ENCODE measurements around the gene PRDM7. TPM values are rescaled to one million over a fixed set of nuclear protein-coding genes. Genes with fewer than 3 reads are reported as not detected.

PRDM7 gene
- total RNA-seq, 1 experiment from 2014 or later = not detected

DNA sequence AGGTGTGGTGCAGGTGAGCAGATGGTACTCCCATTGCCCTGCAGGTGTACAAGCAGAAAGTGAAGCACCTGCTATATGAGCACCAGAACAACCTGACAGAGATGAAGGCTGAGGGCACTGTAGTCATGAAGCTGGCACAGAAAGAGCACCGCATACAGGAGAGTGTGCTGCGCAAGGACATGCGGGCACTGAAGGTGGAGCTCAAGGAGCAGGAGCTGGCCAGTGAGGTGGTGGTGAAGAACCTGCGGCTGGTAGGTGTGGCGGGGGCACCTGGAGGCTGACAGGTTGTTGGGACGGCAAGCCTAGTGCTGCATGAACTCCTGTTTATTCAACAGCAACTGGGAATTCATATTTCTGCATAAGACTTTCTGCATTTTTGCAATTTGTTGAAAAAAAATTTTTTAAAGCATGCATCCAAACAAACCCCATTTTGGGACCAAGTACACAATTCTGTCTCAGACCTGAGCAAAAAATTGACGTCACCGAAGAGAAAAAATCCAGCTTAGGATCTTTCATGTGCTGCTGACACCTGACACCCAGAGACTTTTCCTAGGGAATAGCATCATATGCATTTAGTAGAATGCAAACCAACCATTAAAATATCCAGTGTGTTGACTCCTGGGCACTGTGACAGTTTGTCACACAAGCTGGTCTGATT lies 44.3 kb downstream of the PRDM7 start:
- intact Hi-C loops (cut with micrococcal nuclease; ENCODE audit: unreplicated experiment) = no loop called here
- Histone ChIP-seq H3K9me3 (ENCODE audit: low read depth, low read length, poor library complexity, severe bottlenecking) (no peaks in the 10 kb centered on the region), H3K27me3 (replicated peaks; ENCODE audit: insufficient read depth, low read depth, low read length, poor library complexity) (no peaks in the 10 kb centered on the region), H3K4me3 (ENCODE audit: low read depth, low read length, poor library complexity, severe bottlenecking) (no peak overlapping the region), H3K36me3 (ENCODE audit: insufficient read depth, low read length, poor library complexity, severe bottlenecking) (peaks cover 29% of the 10 kb centered on the region), H3K4me1 (ENCODE audit: insufficient read depth, low read length, poor library complexity, severe bottlenecking) (no peaks in the 10 kb centered on the region), H3K27ac (ENCODE audit: low read depth, low read length, poor library complexity, severe bottlenecking) (no peak overlapping the region)
- POLR2A ChIA-PET (ENCODE audit: low non-redundant PET) = no interaction called here
- TF ChIP-seq, protein P1, sequence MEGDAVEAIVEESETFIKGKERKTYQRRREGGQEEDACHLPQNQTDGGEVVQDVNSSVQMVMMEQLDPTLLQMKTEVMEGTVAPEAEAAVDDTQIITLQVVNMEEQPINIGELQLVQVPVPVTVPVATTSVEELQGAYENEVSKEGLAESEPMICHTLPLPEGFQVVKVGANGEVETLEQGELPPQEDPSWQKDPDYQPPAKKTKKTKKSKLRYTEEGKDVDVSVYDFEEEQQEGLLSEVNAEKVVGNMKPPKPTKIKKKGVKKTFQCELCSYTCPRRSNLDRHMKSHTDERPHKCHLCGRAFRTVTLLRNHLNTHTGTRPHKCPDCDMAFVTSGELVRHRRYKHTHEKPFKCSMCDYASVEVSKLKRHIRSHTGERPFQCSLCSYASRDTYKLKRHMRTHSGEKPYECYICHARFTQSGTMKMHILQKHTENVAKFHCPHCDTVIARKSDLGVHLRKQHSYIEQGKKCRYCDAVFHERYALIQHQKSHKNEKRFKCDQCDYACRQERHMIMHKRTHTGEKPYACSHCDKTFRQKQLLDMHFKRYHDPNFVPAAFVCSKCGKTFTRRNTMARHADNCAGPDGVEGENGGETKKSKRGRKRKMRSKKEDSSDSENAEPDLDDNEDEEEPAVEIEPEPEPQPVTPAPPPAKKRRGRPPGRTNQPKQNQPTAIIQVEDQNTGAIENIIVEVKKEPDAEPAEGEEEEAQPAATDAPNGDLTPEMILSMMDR (conservative IDR thresholded peaks at IDR 0.05; ENCODE audit: low read depth, low read length) = no peak
- peak; percentile 65 for DNase-seq (ENCODE audit: low spot score)
- CTCF ChIA-PET = no interaction called here
- BruUV-seq (replicated peaks) = no TSS peak

- intact Hi-C loops (cut with micrococcal nuclease; ENCODE audit: unreplicated experiment) = no loop called here
- Histone ChIP-seq H3K4me1 (ENCODE audit: insufficient read depth, low read length, poor library complexity, severe bottlenecking) (no peaks in the 10 kb centered on the region), H3K36me3 (ENCODE audit: insufficient read depth, low read length, poor library complexity, severe bottlenecking) (peaks cover 22% of the 10 kb centered on the region), H3K4me3 (ENCODE audit: low read depth, low read length, poor library complexity, severe bottlenecking) (no peak overlapping the region), H3K9me3 (ENCODE audit: low read depth, low read length, poor library complexity, severe bottlenecking) (no peaks in the 10 kb centered on the region), H3K27ac (ENCODE audit: low read depth, low read length, poor library complexity, severe bottlenecking) (no peak overlapping the region), H3K27me3 (replicated peaks; ENCODE audit: insufficient read depth, low read depth, low read length, poor library complexity) (no peaks in the 10 kb centered on the region)
- ChIA-PET POLR2A (ENCODE audit: low non-redundant PET) (no interaction called here), CTCF (no interaction called here)
- TF ChIP-seq, protein P1 (conservative IDR thresholded peaks at IDR 0.05; ENCODE audit: low read depth, low read length) = no peak
- no peak for TF ChIP-seq EZH2 (IDR thresholded peaks at IDR 0.05; ENCODE audit: borderline replicate concordance, low read depth, low read length, poor library complexity, severe bottlenecking)
- BruUV-seq (replicated peaks) = no TSS peak
- peak; percentile 41 for DNase-seq (ENCODE audit: low spot score)
Measured at GRCh38 chr16:90031931-90032673, 45.0 kb downstream of the PRDM7 start.

DNA sequence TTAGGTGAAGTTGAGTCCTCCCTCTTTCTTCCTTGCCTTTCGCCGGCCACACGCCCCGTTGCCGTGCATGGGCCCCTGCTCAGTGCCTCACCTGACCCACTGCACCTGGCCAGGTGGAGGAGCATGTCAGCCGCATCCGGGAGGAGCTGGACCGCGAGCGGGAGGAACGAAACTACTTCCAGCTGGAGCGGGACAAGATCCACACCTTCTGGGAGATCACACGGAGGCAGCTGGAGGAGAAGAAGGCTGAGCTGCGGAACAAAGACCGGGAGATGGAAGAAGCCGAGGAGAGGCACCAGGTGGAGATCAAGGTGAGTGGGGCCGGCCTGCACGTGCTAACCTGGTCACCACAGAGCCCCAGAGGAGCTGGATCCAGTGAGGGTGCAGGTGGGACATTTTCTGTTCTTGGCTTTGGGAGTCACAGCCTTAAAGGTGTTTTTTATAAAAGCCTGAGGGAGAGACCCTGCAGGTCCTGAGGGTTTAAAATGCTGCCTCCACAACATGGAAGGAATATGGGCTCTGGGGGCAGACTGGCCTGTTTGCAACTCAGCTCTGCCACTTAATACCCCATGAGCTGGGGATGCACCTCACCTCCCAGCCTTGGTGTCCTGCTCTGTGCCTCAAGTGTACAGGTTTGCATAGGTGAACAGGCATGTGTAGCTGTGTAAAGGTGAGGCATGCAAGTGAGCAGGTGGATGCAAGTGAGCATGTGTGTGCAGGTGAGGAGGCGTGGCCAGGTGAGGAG lies 45.8 kb downstream of the PRDM7 start:
- H3K4me1 ChIP-seq (ENCODE audit: insufficient read depth, low read length, poor library complexity, severe bottlenecking) = no peaks in the 10 kb centered on the region
- no peak for TF ChIP-seq EZH2 (IDR thresholded peaks at IDR 0.05; ENCODE audit: borderline replicate concordance, low read depth, low read length, poor library complexity, severe bottlenecking)
- TF ChIP-seq, protein P1 (conservative IDR thresholded peaks at IDR 0.05; ENCODE audit: low read depth, low read length) = no peak
- BruUV-seq (replicated peaks) = no TSS peak
- ChIA-PET CTCF (no interaction called here), POLR2A (ENCODE audit: low non-redundant PET) (interaction anchor here (0.6 kb wide), 2 partner anchors 42 to 101 kb away, joined by 11 to 28 read pairs; no protein-coding TSS in a partner anchor)
- intact Hi-C loops (cut with micrococcal nuclease; ENCODE audit: unreplicated experiment) = no loop called here
- no peaks in the 10 kb centered on the region for H3K27me3 ChIP-seq (replicated peaks; ENCODE audit: insufficient read depth, low read depth, low read length, poor library complexity)
- DNase-seq (ENCODE audit: low spot score) = peak; percentile 41
- H3K36me3 ChIP-seq (ENCODE audit: insufficient read depth, low read length, poor library complexity, severe bottlenecking) = peaks cover 15% of the 10 kb centered on the region
- no peaks in the 10 kb centered on the region for H3K9me3 ChIP-seq (ENCODE audit: low read depth, low read length, poor library complexity, severe bottlenecking)
- no peak overlapping the region for H3K4me3 ChIP-seq (ENCODE audit: low read depth, low read length, poor library complexity, severe bottlenecking)
- no peak overlapping the region for H3K27ac ChIP-seq (ENCODE audit: low read depth, low read length, poor library complexity, severe bottlenecking)

Measured in A673 (cell line).